ENCODE results near the gene CDR2L.
"Not testable (repeated sequence)": the region's sequence is repeated elsewhere in the genome, so short reads cannot be mapped to it uniquely, and the experiment has no call there.

The CDR2L gene

GRCh38 chr17:74981979-74982662 is 5.3 kb upstream of the CDR2L start:
- DNase-seq (ENCODE audit: low spot score), result peak; percentile 94

- DNase-seq (ENCODE audit: low spot score), result not testable (repeated sequence)
Measured at GRCh38 chr17:74982663-74983313, 4.6 kb upstream of the CDR2L start.

- DNase-seq (ENCODE audit: low spot score), result no peak
Measured at GRCh38 chr17:74986206-74986576, 1.2 kb upstream of the CDR2L start.

GRCh38 chr17:74987909-74988711 is 678 bp downstream of the CDR2L start:
- peak; percentile 89 for DNase-seq (ENCODE audit: low spot score)

- no peak for DNase-seq (ENCODE audit: low spot score)
Measured at GRCh38 chr17:74990581-74991105, 3.2 kb downstream of the CDR2L start.

GRCh38 chr17:74992223-74992622 is 4.8 kb downstream of the CDR2L start:
- no peak for DNase-seq (ENCODE audit: low spot score)

- no peak for DNase-seq (ENCODE audit: low spot score)
Measured at GRCh38 chr17:74994440-74994839, 7.0 kb downstream of the CDR2L start.

- no peak for DNase-seq (ENCODE audit: low spot score)
Measured at GRCh38 chr17:74995847-74996246, 8.4 kb downstream of the CDR2L start.

GRCh38 chr17:74998783-74999182 is 11.4 kb downstream of the CDR2L start:
- no peak for DNase-seq (ENCODE audit: low spot score)

- DNase-seq (ENCODE audit: low spot score), result no peak
Measured at GRCh38 chr17:74999523-74999922, 12.1 kb downstream of the CDR2L start.

GRCh38 chr17:75001915-75002843 is 14.7 kb downstream of the CDR2L start:
- DNase-seq (ENCODE audit: low spot score), result no peak

- DNase-seq (ENCODE audit: low spot score), result no peak
Measured at GRCh38 chr17:75003070-75003956, 15.9 kb downstream of the CDR2L start.

GRCh38 chr17:75003957-75004355 is 16.5 kb downstream of the CDR2L start:
- no peak for DNase-seq (ENCODE audit: low spot score)

- DNase-seq (ENCODE audit: low spot score), result no peak
Measured at GRCh38 chr17:75004371-75004770, 16.9 kb downstream of the CDR2L start.

- DNase-seq (ENCODE audit: low spot score), result no peak
Measured at GRCh38 chr17:75005291-75005690, 17.9 kb downstream of the CDR2L start.

GRCh38 chr17:75006084-75006483 is 18.7 kb downstream of the CDR2L start:
- not testable (repeated sequence) for DNase-seq (ENCODE audit: low spot score)

- no peak for DNase-seq (ENCODE audit: low spot score)
Measured at GRCh38 chr17:75006653-75007052, 19.2 kb downstream of the CDR2L start.

- DNase-seq (ENCODE audit: low spot score), result no peak
Measured at GRCh38 chr17:75008373-75008772, 20.9 kb downstream of the CDR2L start.

GRCh38 chr17:75009139-75009724 is 21.8 kb downstream of the CDR2L start:
- DNase-seq (ENCODE audit: low spot score), result no peak

GRCh38 chr17:75010683-75011400 is 23.4 kb downstream of the CDR2L start:
- DNase-seq (ENCODE audit: low spot score), result no peak
